K562 (cell line): ENCODE data around the gene MEA1. TPM values are rescaled to one million over a fixed set of nuclear protein-coding genes. Genes with fewer than 3 reads are reported as not detected.
A peak's percentile ranks its signal among the peaks of the same experiment; 100 is the strongest.

Experiments
- ARID1B ChIP-seq: fragments of 450-650 bp; IDR thresholded peaks from 2 replicates; pipeline ENCODE4 v1.6.1; 2016; ENCODE audit warnings: antibody characterized with exemption, mild to moderate bottlenecking, inconsistent platforms
- BCOR ChIP-seq: fragments of 450-650 bp; IDR thresholded peaks from 2 replicates; pipeline ENCODE4 v1.6.1; 2016
- CXXC5 ChIP-seq: fragments of 250-450 bp; sonication (Bioruptor Pico); IDR thresholded peaks from 2 replicates; pipeline ENCODE4 v1.8.0; 2022; ENCODE audit warnings: inconsistent platforms, mild to moderate bottlenecking, moderate library complexity
- ELK1 ChIP-seq: sonication (generic); formaldehyde crosslinking; IDR thresholded peaks from 2 replicates; pipeline ENCODE4 v1.8.1; 2022; ENCODE audit warnings: missing genetic modification reagents
- ETV6 ChIP-seq, 3 experiments: fragments of 150-350 bp in 1 of 3; sonication (generic) in 1 of 3; formaldehyde crosslinking in 1 of 3; IDR thresholded peaks; 2 replicates each; pipeline versions ENCODE4 v1.6.1 to v1.8.0; 2014 to 2022; ENCODE audit warnings: borderline replicate concordance in 2 of 3, low read depth in 2 of 3, antibody characterized with exemption in 1 of 3, low read length in 1 of 3, mild to moderate bottlenecking in 1 of 3, missing genetic modification reagents in 1 of 3
- GATAD2B ChIP-seq: fragments of 450-650 bp; IDR thresholded peaks from 2 replicates; pipeline ENCODE4 v1.6.1; 2017; ENCODE audit warnings: mild to moderate bottlenecking, borderline replicate concordance
- HDAC3 ChIP-seq: fragments of 450-650 bp; IDR thresholded peaks from 2 replicates; pipeline ENCODE4 v1.6.1; 2018; ENCODE audit warnings: borderline replicate concordance, mild to moderate bottlenecking, moderate library complexity; ENCODE audit not compliant: partially characterized antibody
- JUND ChIP-seq, 2 experiments: IDR thresholded peaks; 2 replicates in 1 of 2; 3 replicates in 1 of 2; pipeline ENCODE4 v1.6.1; 2011; ENCODE audit warnings: borderline replicate concordance in 2 of 2, low read depth in 2 of 2, low read length in 2 of 2, improper control_type of control experiment in 1 of 2, missing biosample characterization in 1 of 2, missing genetic modification characterization in 1 of 2, missing genetic modification reagents in 1 of 2
- KAT2B ChIP-seq: IDR thresholded peaks from one replicate; pipeline ENCODE4 v1.6.1; 2012; ENCODE audit warnings: low read depth, mild to moderate bottlenecking, control low read depth, inconsistent platforms, low read length, moderate library complexity
- KDM1A ChIP-seq, 2 experiments: fragments of 450-650 bp; IDR thresholded peaks; 2 replicates each; pipeline ENCODE4 v1.6.1; 2016; ENCODE audit warnings: mild to moderate bottlenecking in 2 of 2
- MAFG ChIP-seq: fragments of 450-650 bp; conservative IDR thresholded peaks from 2 replicates; pipeline ENCODE4 v1.6.1; 2016; ENCODE audit warnings: missing genetic modification characterization, missing compliant biosample characterization
- MCM2 ChIP-seq: fragments of 450-650 bp; IDR thresholded peaks from 2 replicates; pipeline ENCODE4 v1.6.1; 2017; ENCODE audit warnings: low read depth, mild to moderate bottlenecking
- MTA2 ChIP-seq: fragments of 450-650 bp; IDR thresholded peaks from 2 replicates; pipeline ENCODE4 v1.6.1; 2016; ENCODE audit warnings: low read depth
- MTA3 ChIP-seq: fragments of 450-650 bp; formaldehyde crosslinking; IDR thresholded peaks from 2 replicates; pipeline ENCODE4 v1.6.1; 2017; ENCODE audit warnings: mild to moderate bottlenecking, borderline replicate concordance
- MXD1 ChIP-seq: fragments of 250-450 bp; sonication (Bioruptor Pico); IDR thresholded peaks from 2 replicates; pipeline ENCODE4 v1.8.0; 2021; ENCODE audit warnings: borderline replicate concordance, mild to moderate bottlenecking, moderate library complexity; ENCODE audit not compliant: poor library complexity, severe bottlenecking
- NFIX ChIP-seq: fragments of 250-450 bp; sonication (Bioruptor Pico); IDR thresholded peaks from 2 replicates; pipeline ENCODE4 v1.4.0; 2020; ENCODE audit warnings: low read depth, mild to moderate bottlenecking, moderate library complexity
- PTTG1 ChIP-seq: fragments of 450-650 bp; IDR thresholded peaks from 2 replicates; pipeline ENCODE4 v1.6.1; 2016; ENCODE audit warnings: low read depth, mild to moderate bottlenecking, missing genetic modification characterization, missing compliant biosample characterization
- RFX1 ChIP-seq: fragments of 450-650 bp; IDR thresholded peaks from 2 replicates; pipeline ENCODE4 v1.6.1; 2016; ENCODE audit warnings: mild to moderate bottlenecking, moderate library complexity
- TAL1 ChIP-seq: fragments of 450-650 bp; IDR thresholded peaks from 2 replicates; pipeline ENCODE4 v1.6.1; 2016; ENCODE audit warnings: mild to moderate bottlenecking
- TCF7 ChIP-seq: sonication (generic); IDR thresholded peaks from 2 replicates; pipeline ENCODE4 v1.6.1; 2016; ENCODE audit warnings: antibody characterized with exemption, borderline replicate concordance
- TCF7L2 ChIP-seq: fragments of 150-350 bp; IDR thresholded peaks from 2 replicates; pipeline ENCODE4 v1.6.1; 2016; ENCODE audit warnings: low read depth, mild to moderate bottlenecking, low read length, moderate library complexity
- TEAD2 ChIP-seq: fragments of 450-650 bp; IDR thresholded peaks from 2 replicates; pipeline ENCODE4 v1.6.1; 2016; ENCODE audit warnings: missing genetic modification characterization, control low read depth, missing compliant biosample characterization
- THAP7 ChIP-seq: fragments of 250-450 bp; sonication (Bioruptor Pico); IDR thresholded peaks from 2 replicates; pipeline ENCODE4 v1.5.0; 2021
- ZBTB26 ChIP-seq: fragments of 450-650 bp; formaldehyde crosslinking; IDR thresholded peaks from 2 replicates; pipeline ENCODE4 v1.4.0; 2022; ENCODE audit warnings: missing genetic modification characterization
- ZNF121 ChIP-seq: sonication (generic); formaldehyde crosslinking; conservative IDR thresholded peaks from 2 replicates; pipeline ENCODE4 v1.8.0; 2022; ENCODE audit warnings: missing genetic modification reagents
- ZNF57 ChIP-seq: fragments of 450-650 bp; formaldehyde crosslinking; IDR thresholded peaks from 2 replicates; pipeline ENCODE4 v1.4.0; 2020; ENCODE audit warnings: mild to moderate bottlenecking, moderate library complexity
- polyA plus RNA-seq, 8 experiments: library from polyadenylated mRNA; depleted of rRNA in 4 of 8; stranded (reverse) in 5 of 8; unstranded in 3 of 8; fragments of >200 nt; fragmentation: Nextera tagmentation in 2 of 8; fragmentation: Illumina TruSeq in 1 of 8; extraction: Ambion mirVana in 2 of 8; extraction: Trizol in 1 of 8; gene quantifications; 2 replicates each; pipeline versions ENCODE4 v1.2.1 to v1.2.3, GENCODE V29; 2011 to 2014; ENCODE audit warnings: inconsistent platforms in 1 of 8, missing spikeins in 1 of 8
- total RNA-seq, 7 experiments: library from RNA; depleted of rRNA in 6 of 7; stranded (reverse); fragments of >200 nt in 6 of 7; fragmentation: Illumina TruSeq in 2 of 7; extraction: Trizol in 2 of 7; gene quantifications; 2 replicates each; pipeline versions ENCODE4 v1.2.1 to v1.2.3, GENCODE V29; 2011 to 2021; ENCODE audit warnings: low replicate concordance in 1 of 7

Gene MEA1
- total and polyA plus RNA-seq, 9 of the 15 experiments (the other 6 are each of a cell fraction or from before 2014, with no cell fraction given), result 86.8 to 210 (median 152) TPM

- TF ChIP-seq MXD1 (peak; percentile 75), MCM2 (no peak), GATAD2B (no peak), ELK1 (CRISPR knock-in tag) (no peak), KDM1A (IDR thresholded peaks at IDR 0.05) (no peak), JUND (IDR thresholded peaks at IDR 0.05; ENCODE audit: borderline replicate concordance, low read depth, low read length) (peak; percentile 72), JUND (tag; IDR thresholded peaks at IDR 0.05; ENCODE audit: borderline replicate concordance, low read depth, low read length) (peak; percentile 58; the same call in 1 of the 3 replicates), MTA2 (no peak), RFX1 (no peak; the same call in 1 of the 2 replicates), HDAC3 (no peak), THAP7 (CRISPR knock-in tag) (no peak), BCOR (no peak), PTTG1 (no peak), ARID1B (no peak), NFIX (CRISPR knock-in tag) (no peak), ETV6 (IDR thresholded peaks at IDR 0.05; ENCODE audit: borderline replicate concordance in 1 of 2, low read depth in 2 of 2, low read length in 1 of 2) (no peak), ETV6 (CRISPR knock-in tag; IDR thresholded peaks at IDR 0.05; ENCODE audit: borderline replicate concordance) (no peak), MTA3 (no peak; the same call in 1 of the 2 replicates), TAL1 (no peak), ZNF57 (no peak), TCF7L2 (no peak), TEAD2 (no peak), ZBTB26 (CRISPR knock-in tag) (no peak), ZNF121 (CRISPR knock-in tag) (no peak), KAT2B (no peak), MAFG (no peak), CXXC5 (CRISPR knock-in tag) (peak; percentile 90), TCF7 (0 out of 2 replicates have a peak, but pooled peaks have one; percentile 17)
Observed at GRCh38 chr6:43013843-43014433, at the start of gene MEA1, which contains the start of gene KLHDC3 (continued).
